Panc1 (cell line): Measurements from ENCODE around the gene NMNAT3. TPM values are rescaled to one million over a fixed set of nuclear protein-coding genes. Genes with fewer than 3 reads are reported as not detected.

Source experiments
- ATAC-seq: fragments of 200-7000 bp; cut with Tn5 transposase; 2 replicates; pipeline ENCODE4 v1.9.1; 2020; ENCODE audit warnings: mild to moderate bottlenecking, moderate library complexity
- BruUV-seq: library from RNA; stranded (reverse); fragments of 400-500 nt; replicated peaks from 2 replicates; lab custom pipeline; 2021; lab: Mats Ljungman, UMichigan
- CTCF ChIA-PET: fragments of 300-600 bp; sonication (Branson Sonifier 250); formaldehyde crosslinking; loops from one replicate; lab custom pipeline; 2022; ENCODE audit warnings: antibody characterized with exemption; lab: Charles Lee
- POLR2A ChIA-PET: fragments of 300-600 bp; sonication (Branson Sonifier 250); formaldehyde crosslinking; loops from one replicate; lab custom pipeline; 2022; ENCODE audit warnings: antibody characterized with exemption; lab: Charles Lee
- DNase-seq: peaks from one replicate; pipeline ENCODE4 v3.0.0-alpha.2; 2010; ENCODE audit warnings: low read depth, low spot score
- H3K27ac ChIP-seq: 2 replicates; pipeline ENCODE4 v1.5.1; 2011; ENCODE audit warnings: mild to moderate bottlenecking, low read length, inconsistent platforms
- H3K27me3 ChIP-seq: fragments of 200-500 bp; sonication (Bioruptor generic); 2 replicates; pipeline ENCODE4 v1.6.0; 2014; ENCODE audit warnings: low read length, inconsistent platforms; ENCODE audit not compliant: control insufficient read depth, insufficient read depth
- H3K36me3 ChIP-seq: fragments of 200-500 bp; sonication (Bioruptor generic); 2 replicates; pipeline ENCODE4 v1.5.1; 2014; ENCODE audit warnings: inconsistent platforms, mild to moderate bottlenecking, low read length, moderate library complexity; ENCODE audit not compliant: control insufficient read depth, insufficient read depth
- H3K4me1 ChIP-seq: 2 replicates; pipeline ENCODE4 v1.5.1; 2011; ENCODE audit warnings: inconsistent platforms, mild to moderate bottlenecking, low read length, moderate library complexity; ENCODE audit not compliant: control insufficient read depth, insufficient read depth
- H3K4me3 ChIP-seq, 2 experiments: 2 replicates each; pipeline ENCODE4 v1.5.1; 2011 to 2012; ENCODE audit warnings: low read depth in 2 of 2, low read length in 2 of 2, mild to moderate bottlenecking in 2 of 2, inconsistent platforms in 1 of 2, moderate library complexity in 1 of 2
- H3K9me3 ChIP-seq: fragments of 200-500 bp; sonication (Bioruptor generic); 2 replicates; pipeline ENCODE4 v1.5.1; 2014; ENCODE audit warnings: low read depth, mild to moderate bottlenecking, inconsistent platforms, low read length, moderate library complexity; ENCODE audit not compliant: control insufficient read depth, insufficient read depth
- POLR2AphosphoS5 ChIP-seq: IDR thresholded peaks from 2 replicates; pipeline ENCODE4 v1.6.1; 2012; ENCODE audit warnings: mild to moderate bottlenecking, low read depth, low read length, moderate library complexity
- SIN3A ChIP-seq: IDR thresholded peaks from 2 replicates; pipeline ENCODE4 v1.6.1; 2012; ENCODE audit warnings: low read depth, mild to moderate bottlenecking, low read length, moderate library complexity, borderline replicate concordance; ENCODE audit not compliant: insufficient read depth
- TCF7L2 ChIP-seq: IDR thresholded peaks from 2 replicates; pipeline ENCODE4 v1.6.1; 2011; ENCODE audit warnings: mild to moderate bottlenecking, low read depth, low read length, inconsistent platforms
- in situ Hi-C: cut with HindIII; loops from 2 replicates; pipeline ENCODE4 v1.10.0; 2016; ENCODE audit warnings: low sequenced_read_pairs, low pct_unique_long_range_greater_than_20kb
- intact Hi-C: fragments of 100-400 bp; cut with micrococcal nuclease; formaldehyde crosslinking; loops from one replicate; pipeline ENCODE4 v1.10.0; 2022; ENCODE audit not compliant: unreplicated experiment
- total RNA-seq: library from RNA; stranded (reverse); gene quantifications from one replicate; pipeline ENCODE4 v1.2.1, GENCODE V29; 2021; ENCODE audit not compliant: unreplicated experiment
- TF ChIP-seq, protein P1 (sequence below), 2 experiments: IDR thresholded peaks; 2 replicates each; pipeline ENCODE4 v1.6.1; 2011 to 2012; ENCODE audit warnings: low read depth in 2 of 2, control low read depth in 1 of 2, low read length in 1 of 2, mild to moderate bottlenecking in 1 of 2, moderate library complexity in 1 of 2; ENCODE audit not compliant: insufficient read depth in 1 of 2
- TF ChIP-seq, protein P2 (sequence below): fragments of 450-650 bp; IDR thresholded peaks from 2 replicates; pipeline ENCODE4 v1.5.1; 2017; ENCODE audit warnings: mild to moderate bottlenecking

The NMNAT3 gene
- total RNA-seq, 1 experiment from 2014 or later, result 1.9 TPM

DNA sequence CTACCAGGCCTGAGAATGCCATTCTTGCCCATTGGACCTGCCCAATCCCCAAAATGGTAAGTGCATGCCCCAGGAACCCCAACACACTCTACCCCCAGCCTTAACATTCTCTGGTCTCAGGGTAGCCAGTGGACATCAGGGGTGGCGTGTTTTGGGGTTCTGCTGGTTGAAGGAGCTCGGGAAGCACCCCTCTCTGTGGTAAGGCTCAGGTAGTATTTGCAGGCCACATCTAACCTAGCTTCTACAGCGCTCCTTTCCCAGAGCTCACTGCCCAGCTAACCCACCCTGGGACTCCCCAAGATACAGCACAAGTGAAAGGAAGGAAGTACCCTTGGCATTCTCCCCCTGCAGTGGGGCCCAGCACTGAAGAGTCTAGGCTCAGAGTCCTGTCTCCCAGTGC is 19.8 kb downstream of the NMNAT3 start:
- Histone ChIP-seq H3K9me3 (no peaks in the 10 kb centered on the region), H3K27me3 (no peaks in the 10 kb centered on the region), H3K4me3 (no peak overlapping the region), H3K27ac (no peak overlapping the region), H3K4me1 (no peaks in the 10 kb centered on the region), H3K36me3 (no peaks in the 10 kb centered on the region)
- ChIA-PET POLR2A (no interaction called here), CTCF (no interaction called here)
- no TSS peak for BruUV-seq
- ATAC-seq, result no peak
- no peak for DNase-seq
- TF ChIP-seq, protein P1, sequence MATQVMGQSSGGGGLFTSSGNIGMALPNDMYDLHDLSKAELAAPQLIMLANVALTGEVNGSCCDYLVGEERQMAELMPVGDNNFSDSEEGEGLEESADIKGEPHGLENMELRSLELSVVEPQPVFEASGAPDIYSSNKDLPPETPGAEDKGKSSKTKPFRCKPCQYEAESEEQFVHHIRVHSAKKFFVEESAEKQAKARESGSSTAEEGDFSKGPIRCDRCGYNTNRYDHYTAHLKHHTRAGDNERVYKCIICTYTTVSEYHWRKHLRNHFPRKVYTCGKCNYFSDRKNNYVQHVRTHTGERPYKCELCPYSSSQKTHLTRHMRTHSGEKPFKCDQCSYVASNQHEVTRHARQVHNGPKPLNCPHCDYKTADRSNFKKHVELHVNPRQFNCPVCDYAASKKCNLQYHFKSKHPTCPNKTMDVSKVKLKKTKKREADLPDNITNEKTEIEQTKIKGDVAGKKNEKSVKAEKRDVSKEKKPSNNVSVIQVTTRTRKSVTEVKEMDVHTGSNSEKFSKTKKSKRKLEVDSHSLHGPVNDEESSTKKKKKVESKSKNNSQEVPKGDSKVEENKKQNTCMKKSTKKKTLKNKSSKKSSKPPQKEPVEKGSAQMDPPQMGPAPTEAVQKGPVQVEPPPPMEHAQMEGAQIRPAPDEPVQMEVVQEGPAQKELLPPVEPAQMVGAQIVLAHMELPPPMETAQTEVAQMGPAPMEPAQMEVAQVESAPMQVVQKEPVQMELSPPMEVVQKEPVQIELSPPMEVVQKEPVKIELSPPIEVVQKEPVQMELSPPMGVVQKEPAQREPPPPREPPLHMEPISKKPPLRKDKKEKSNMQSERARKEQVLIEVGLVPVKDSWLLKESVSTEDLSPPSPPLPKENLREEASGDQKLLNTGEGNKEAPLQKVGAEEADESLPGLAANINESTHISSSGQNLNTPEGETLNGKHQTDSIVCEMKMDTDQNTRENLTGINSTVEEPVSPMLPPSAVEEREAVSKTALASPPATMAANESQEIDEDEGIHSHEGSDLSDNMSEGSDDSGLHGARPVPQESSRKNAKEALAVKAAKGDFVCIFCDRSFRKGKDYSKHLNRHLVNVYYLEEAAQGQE (IDR thresholded peaks at IDR 0.05; ENCODE audit: insufficient read depth in 1 of 2, low read depth in 2 of 2, low read length in 1 of 2), result no peak
- TF ChIP-seq SIN3A (no peak), TCF7L2 (no peak), POLR2AphosphoS5 (no peak)
- TF ChIP-seq, protein P2, sequence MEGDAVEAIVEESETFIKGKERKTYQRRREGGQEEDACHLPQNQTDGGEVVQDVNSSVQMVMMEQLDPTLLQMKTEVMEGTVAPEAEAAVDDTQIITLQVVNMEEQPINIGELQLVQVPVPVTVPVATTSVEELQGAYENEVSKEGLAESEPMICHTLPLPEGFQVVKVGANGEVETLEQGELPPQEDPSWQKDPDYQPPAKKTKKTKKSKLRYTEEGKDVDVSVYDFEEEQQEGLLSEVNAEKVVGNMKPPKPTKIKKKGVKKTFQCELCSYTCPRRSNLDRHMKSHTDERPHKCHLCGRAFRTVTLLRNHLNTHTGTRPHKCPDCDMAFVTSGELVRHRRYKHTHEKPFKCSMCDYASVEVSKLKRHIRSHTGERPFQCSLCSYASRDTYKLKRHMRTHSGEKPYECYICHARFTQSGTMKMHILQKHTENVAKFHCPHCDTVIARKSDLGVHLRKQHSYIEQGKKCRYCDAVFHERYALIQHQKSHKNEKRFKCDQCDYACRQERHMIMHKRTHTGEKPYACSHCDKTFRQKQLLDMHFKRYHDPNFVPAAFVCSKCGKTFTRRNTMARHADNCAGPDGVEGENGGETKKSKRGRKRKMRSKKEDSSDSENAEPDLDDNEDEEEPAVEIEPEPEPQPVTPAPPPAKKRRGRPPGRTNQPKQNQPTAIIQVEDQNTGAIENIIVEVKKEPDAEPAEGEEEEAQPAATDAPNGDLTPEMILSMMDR, result no peak
- in situ Hi-C loops (no loop called here), intact Hi-C loops (no loop called here)

DNA sequence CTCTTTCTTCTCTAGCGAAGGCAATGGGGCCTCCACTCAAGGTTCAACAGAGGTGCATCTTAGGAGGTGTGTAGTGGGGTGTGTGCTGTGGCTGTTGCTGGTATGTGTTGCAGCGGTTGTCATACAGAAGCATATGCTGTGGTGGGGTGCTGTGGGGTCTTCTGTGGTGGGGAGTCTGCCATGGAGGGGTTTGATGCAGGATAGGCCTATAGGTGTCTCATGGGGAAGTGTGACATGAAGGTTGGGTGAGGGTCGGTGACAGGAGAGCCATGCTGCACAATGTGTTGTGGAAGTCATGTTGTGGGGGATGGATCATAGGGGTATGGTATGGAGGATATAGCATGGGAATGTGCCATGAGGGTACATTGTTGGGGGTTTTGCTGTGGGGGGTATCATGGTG is 20.3 kb downstream of the NMNAT3 start:
- TF ChIP-seq POLR2AphosphoS5 (no peak), SIN3A (no peak), TCF7L2 (no peak)
- TF ChIP-seq, protein P1 (IDR thresholded peaks at IDR 0.05; ENCODE audit: insufficient read depth in 1 of 2, low read depth in 2 of 2, low read length in 1 of 2), result no peak
- TF ChIP-seq, protein P2, result no peak
- H3K27ac ChIP-seq, result no peak overlapping the region
- ChIA-PET CTCF (no interaction called here), POLR2A (no interaction called here)
- no peaks in the 10 kb centered on the region for H3K36me3 ChIP-seq
- H3K4me1 ChIP-seq, result no peaks in the 10 kb centered on the region
- intact Hi-C loops (no loop called here), in situ Hi-C loops (no loop called here)
- ATAC-seq, result no peak
- no peak for DNase-seq
- H3K4me3 ChIP-seq, result no peak overlapping the region
- H3K9me3 ChIP-seq, result no peaks in the 10 kb centered on the region
- no TSS peak for BruUV-seq
- no peaks in the 10 kb centered on the region for H3K27me3 ChIP-seq
